ENCODE measurements around the gene GPD2. TPM values are rescaled to one million over a fixed set of nuclear protein-coding genes. Genes with fewer than 3 reads are reported as not detected.

GPD2 gene
- polyA plus RNA-seq, 1 donor (not counting 4 experiments of a cell fraction or from before 2014, with no cell fraction given): 27.6 TPM

DNA sequence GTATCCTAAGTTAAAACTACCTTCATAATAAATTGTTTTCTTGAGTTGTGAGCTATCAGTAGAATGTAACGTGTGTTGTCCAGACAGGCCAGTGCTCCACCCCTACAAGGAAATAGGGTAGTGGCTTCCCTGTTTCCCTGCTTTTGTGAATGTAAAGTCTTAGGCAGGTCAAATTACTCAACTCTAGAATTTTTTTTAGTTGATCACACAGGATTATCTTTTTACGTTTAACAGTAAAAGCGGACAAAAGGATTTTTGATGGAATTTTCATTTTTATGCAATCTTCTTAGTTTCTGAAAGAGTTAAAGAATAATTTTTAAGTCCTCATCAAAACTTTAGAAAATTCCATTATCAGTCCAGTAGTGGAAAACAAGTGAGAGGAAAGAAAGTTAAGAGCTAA, 38.2 kb downstream of the GPD2 start:
- Histone ChIP-seq H3K79me2 (ENCODE audit: control insufficient read depth, insufficient read depth, low read length) (peaks cover 19% of the 10 kb centered on the region), H3K9ac (ENCODE audit: control insufficient read depth, extremely low read depth, insufficient read depth, low read length) (no peak overlapping the region), H3K9me1 (ENCODE audit: control insufficient read depth, extremely low read depth, insufficient read depth, low read length) (no peaks in the 10 kb centered on the region), H3K27me3 (ENCODE audit: control insufficient read depth, extremely low read depth, insufficient read depth, low read length) (no peaks in the 10 kb centered on the region), H3K4me1 (ENCODE audit: control insufficient read depth, extremely low read depth, insufficient read depth, low read length) (peaks cover 27% of the 10 kb centered on the region), H3K4me3 (ENCODE audit: control insufficient read depth in 2 of 3, extremely low read depth in 1 of 3, insufficient read depth in 2 of 3, low read depth in 1 of 3, low read length in 3 of 3) (no peak overlapping the region), H4K20me1 (ENCODE audit: control insufficient read depth, extremely low read depth, insufficient read depth, low read length) (no peaks in the 10 kb centered on the region), H3K27ac (ENCODE audit: control insufficient read depth, insufficient read depth, low read length) (peak overlapping the region; percentile 36), H3K9me3 (ENCODE audit: control insufficient read depth, low read depth, low read length) (no peaks in the 10 kb centered on the region), H2AFZ (ENCODE audit: control insufficient read depth, low read length) (no peak overlapping the region), H3K4me2 (ENCODE audit: control insufficient read depth, extremely low read depth, insufficient read depth, low read depth, low read length) (peak overlapping the region; percentile 23), H3K36me3 (ENCODE audit: control insufficient read depth in 2 of 2, extremely low read depth in 1 of 2, insufficient read depth in 2 of 2, low read length in 2 of 2) (peaks cover 0 to 5% of the 10 kb centered on the region in 2 experiments)
- dilution Hi-C loops (cut with MboI; ENCODE audit: extremely low pct_ligation_motif_present, low sequenced_read_pairs): no loop called here
- FAIRE-seq (no peak), DNase-seq (ENCODE audit: low read depth, low spot score) (peak; percentile 15)
- TF ChIP-seq, protein P1, sequence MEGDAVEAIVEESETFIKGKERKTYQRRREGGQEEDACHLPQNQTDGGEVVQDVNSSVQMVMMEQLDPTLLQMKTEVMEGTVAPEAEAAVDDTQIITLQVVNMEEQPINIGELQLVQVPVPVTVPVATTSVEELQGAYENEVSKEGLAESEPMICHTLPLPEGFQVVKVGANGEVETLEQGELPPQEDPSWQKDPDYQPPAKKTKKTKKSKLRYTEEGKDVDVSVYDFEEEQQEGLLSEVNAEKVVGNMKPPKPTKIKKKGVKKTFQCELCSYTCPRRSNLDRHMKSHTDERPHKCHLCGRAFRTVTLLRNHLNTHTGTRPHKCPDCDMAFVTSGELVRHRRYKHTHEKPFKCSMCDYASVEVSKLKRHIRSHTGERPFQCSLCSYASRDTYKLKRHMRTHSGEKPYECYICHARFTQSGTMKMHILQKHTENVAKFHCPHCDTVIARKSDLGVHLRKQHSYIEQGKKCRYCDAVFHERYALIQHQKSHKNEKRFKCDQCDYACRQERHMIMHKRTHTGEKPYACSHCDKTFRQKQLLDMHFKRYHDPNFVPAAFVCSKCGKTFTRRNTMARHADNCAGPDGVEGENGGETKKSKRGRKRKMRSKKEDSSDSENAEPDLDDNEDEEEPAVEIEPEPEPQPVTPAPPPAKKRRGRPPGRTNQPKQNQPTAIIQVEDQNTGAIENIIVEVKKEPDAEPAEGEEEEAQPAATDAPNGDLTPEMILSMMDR (optimal IDR thresholded peaks at IDR 0.05 in 1 of 3, IDR thresholded peaks at IDR 0.05 in 1 of 3, conservative IDR thresholded peaks at IDR 0.05 in 1 of 3; ENCODE audit: extremely low read depth in 1 of 3, insufficient read depth in 2 of 3, low read length in 3 of 3): no peak
- no peak for TF ChIP-seq EZH2 (IDR thresholded peaks at IDR 0.05; ENCODE audit: low read length)

DNA sequence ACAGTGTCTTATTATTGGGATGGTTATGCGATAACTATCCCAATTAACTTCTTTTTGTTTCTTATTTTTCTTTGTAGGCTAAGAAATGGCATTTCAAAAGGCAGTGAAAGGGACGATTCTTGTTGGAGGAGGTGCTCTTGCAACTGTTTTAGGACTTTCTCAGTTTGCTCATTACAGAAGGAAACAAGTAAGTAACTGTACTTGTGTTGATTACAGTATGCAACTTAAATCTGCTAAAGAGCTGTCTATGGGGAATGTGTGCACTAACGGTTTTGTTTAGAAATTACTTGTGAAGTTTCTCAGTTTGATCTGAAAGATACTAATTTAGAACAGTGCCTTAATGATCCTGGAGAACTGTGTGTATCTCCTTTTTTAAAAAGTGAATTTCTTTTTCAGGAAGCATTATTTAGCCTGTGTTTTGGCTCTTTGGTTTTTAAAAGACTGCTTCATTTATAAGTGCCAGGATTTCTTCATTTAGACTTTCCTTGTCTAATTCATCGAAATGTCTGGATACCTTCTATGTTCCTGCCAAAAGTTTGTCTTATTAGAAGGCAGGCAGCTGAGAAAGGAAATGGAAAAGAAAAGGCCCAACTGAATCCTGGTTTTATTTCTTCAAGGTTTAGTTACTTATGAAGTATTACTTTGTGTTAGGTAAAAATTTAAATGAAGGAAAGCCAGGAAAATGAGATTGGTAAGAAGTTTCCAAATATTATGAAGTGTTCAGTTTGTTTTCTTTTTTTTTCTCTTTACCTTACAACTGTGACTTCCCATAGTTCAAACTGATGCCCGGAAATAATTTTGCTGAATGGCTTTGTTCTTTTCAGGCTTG, 40.1 kb downstream of the GPD2 start:
- H3K4me1 ChIP-seq (ENCODE audit: control insufficient read depth, extremely low read depth, insufficient read depth, low read length): peaks cover 27% of the 10 kb centered on the region
- H3K27ac ChIP-seq (ENCODE audit: control insufficient read depth, insufficient read depth, low read length): peak overlapping the region; percentile 48
- peak overlapping the region; percentile 68 for H3K4me2 ChIP-seq (ENCODE audit: control insufficient read depth, extremely low read depth, insufficient read depth, low read depth, low read length)
- H3K9ac ChIP-seq (ENCODE audit: control insufficient read depth, extremely low read depth, insufficient read depth, low read length): no peak overlapping the region
- FAIRE-seq (peak; percentile 71), DNase-seq (ENCODE audit: low read depth, low spot score) (no peak)
- H3K4me3 ChIP-seq (ENCODE audit: control insufficient read depth in 2 of 3, extremely low read depth in 1 of 3, insufficient read depth in 2 of 3, low read depth in 1 of 3, low read length in 3 of 3): peak overlapping the region in 1 of 3 experiments; percentile 1
- H3K9me1 ChIP-seq (ENCODE audit: control insufficient read depth, extremely low read depth, insufficient read depth, low read length): no peaks in the 10 kb centered on the region
- dilution Hi-C loops (cut with MboI; ENCODE audit: extremely low pct_ligation_motif_present, low sequenced_read_pairs): no loop called here
- no peaks in the 10 kb centered on the region for H4K20me1 ChIP-seq (ENCODE audit: control insufficient read depth, extremely low read depth, insufficient read depth, low read length)
- no peaks in the 10 kb centered on the region for H3K9me3 ChIP-seq (ENCODE audit: control insufficient read depth, low read depth, low read length)
- no peaks in the 10 kb centered on the region for H3K27me3 ChIP-seq (ENCODE audit: control insufficient read depth, extremely low read depth, insufficient read depth, low read length)
- H2AFZ ChIP-seq (ENCODE audit: control insufficient read depth, low read length): peak overlapping the region; percentile 20
- peaks cover 2 to 5% of the 10 kb centered on the region in 2 experiments for H3K36me3 ChIP-seq (ENCODE audit: control insufficient read depth in 2 of 2, extremely low read depth in 1 of 2, insufficient read depth in 2 of 2, low read length in 2 of 2)
- TF ChIP-seq EZH2 (IDR thresholded peaks at IDR 0.05; ENCODE audit: low read length): no peak
- TF ChIP-seq, protein P1 (optimal IDR thresholded peaks at IDR 0.05 in 1 of 3, IDR thresholded peaks at IDR 0.05 in 1 of 3, conservative IDR thresholded peaks at IDR 0.05 in 1 of 3; ENCODE audit: extremely low read depth in 1 of 3, insufficient read depth in 2 of 3, low read length in 3 of 3): no peak
- peaks cover 11% of the 10 kb centered on the region for H3K79me2 ChIP-seq (ENCODE audit: control insufficient read depth, insufficient read depth, low read length)

Measured in keratinocyte (primary cell).